GM12873 (cell line): ENCODE results near the gene MFGE8.

Experiments
- CTCF ChIP-seq: IDR thresholded peaks from 2 replicates; pipeline ENCODE4 v1.5.1; 2012; ENCODE audit warnings: low read depth, mild to moderate bottlenecking, moderate library complexity, low read length, control low read depth; ENCODE audit not compliant: insufficient read depth; ENCODE audit errors: missing control alignments

MFGE8 gene

GRCh38 chr15:88949734-88950400, 36.7 kb upstream of the MFGE8 start:
- no peak for TF ChIP-seq CTCF

DNA sequence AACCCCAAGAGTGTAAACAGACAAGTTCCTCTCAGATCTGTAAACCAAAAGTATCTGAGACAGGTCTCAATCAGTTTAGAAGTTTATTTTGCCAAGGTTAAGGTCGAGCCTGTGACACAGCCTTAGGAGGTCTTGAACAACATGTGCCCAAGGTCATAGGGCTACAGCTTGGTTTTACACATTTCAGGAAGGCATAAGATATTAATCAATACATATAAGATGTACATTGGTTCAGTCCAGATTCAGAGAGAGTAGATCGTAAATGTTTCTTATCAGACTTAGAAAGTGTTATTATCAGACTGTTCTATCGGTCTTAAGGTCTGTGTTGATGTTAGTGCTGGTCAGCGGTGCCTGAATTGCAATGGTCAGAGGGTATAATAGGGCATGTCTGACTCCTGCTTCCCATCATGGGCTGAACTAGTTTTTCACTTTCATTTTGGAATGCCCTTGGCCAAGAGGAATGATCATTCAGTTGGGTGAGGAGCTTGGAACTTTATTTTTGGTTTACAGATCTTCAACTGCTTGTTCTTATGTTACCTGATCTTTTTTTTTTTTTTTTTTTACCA, 27.0 kb upstream of the MFGE8 start:
- TF ChIP-seq CTCF = no peak

- TF ChIP-seq CTCF = no peak
Measured at GRCh38 chr15:88939486-88939806, 26.3 kb upstream of the MFGE8 start.

- TF ChIP-seq CTCF = no peak
Measured at GRCh38 chr15:88938802-88939485, 25.8 kb upstream of the MFGE8 start.

DNA sequence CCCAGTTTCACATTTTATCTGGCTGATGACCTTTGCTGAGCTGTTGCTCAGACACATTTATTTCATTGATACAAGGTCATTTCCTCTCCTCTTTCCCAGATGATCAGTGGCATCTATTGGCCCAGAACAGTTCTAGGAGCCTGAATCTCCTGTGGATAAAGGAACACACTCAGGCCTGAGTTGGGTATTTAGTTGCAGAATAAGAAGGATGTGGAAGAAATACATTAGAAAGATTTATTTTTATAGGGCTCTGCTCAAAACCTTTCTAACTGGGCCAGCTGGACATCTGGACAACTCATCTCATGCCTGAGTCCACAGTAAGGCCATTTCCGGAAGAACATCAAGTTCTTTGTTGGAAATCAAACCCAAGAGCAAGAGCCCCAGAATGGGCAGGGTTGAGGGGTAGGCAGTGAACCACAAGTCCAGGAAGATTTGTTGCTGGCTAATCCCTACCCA, 19.7 kb upstream of the MFGE8 start:
- TF ChIP-seq CTCF = no peak

GRCh38 chr15:88932271-88932874, 19.2 kb upstream of the MFGE8 start:
- no peak for TF ChIP-seq CTCF

DNA sequence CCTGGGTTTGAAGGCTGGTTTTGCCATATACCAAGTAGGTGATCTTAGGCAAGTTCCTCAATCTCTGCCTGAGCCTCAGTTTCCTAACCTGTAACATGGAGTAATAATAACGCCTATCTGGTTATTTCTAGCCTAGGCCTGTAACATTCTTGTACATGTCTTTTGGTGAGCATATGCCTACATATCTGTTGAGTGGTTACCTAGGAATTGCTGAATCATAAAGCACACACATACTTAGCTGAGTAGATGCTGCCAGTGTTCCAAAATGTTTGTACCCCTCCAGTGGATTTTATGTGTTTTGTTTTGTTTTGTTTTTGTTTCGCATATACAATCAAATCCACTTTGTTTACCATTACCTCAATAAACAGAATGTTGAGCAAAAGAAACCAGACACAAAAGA, 17.4 kb upstream of the MFGE8 start:
- no peak for TF ChIP-seq CTCF
